Caco-2 (cell line): Measurements from ENCODE around the gene PSORS1C1. TPM values are rescaled to one million over a fixed set of nuclear protein-coding genes. Genes with fewer than 3 reads are reported as not detected.

Experiments
- BruUV-seq: library from RNA; stranded (reverse); fragments of 400-500 nt; replicated peaks from 2 replicates; lab custom pipeline; 2021; lab: Mats Ljungman, UMichigan
- CTCF ChIA-PET: fragments of 300-600 bp; sonication (Branson Sonifier 250); formaldehyde crosslinking; loops from one replicate; lab custom pipeline; 2022; ENCODE audit warnings: antibody characterized with exemption; lab: Charles Lee
- POLR2A ChIA-PET: fragments of 300-600 bp; sonication (Branson Sonifier 250); formaldehyde crosslinking; loops from one replicate; lab custom pipeline; 2022; ENCODE audit warnings: antibody characterized with exemption; lab: Charles Lee
- DNase-seq, 2 experiments: peaks; one replicate each; pipeline versions ENCODE4 v3.0.0 to v3.0.0-alpha.2; 2020 to 2022
- H3K27me3 ChIP-seq: replicated peaks from 2 replicates; pipeline ENCODE4 v1.6.0; 2011; ENCODE audit warnings: low read length; ENCODE audit not compliant: control insufficient read depth, insufficient read depth
- H3K36me3 ChIP-seq: 2 replicates; pipeline ENCODE4 v1.5.1; 2011; ENCODE audit warnings: low read length; ENCODE audit not compliant: control insufficient read depth, insufficient read depth
- H3K4me1 ChIP-seq: fragments of 250-450 bp; sonication (Bioruptor Pico); 2 replicates; pipeline ENCODE4 v1.5.1; 2020; ENCODE audit warnings: mild to moderate bottlenecking
- H3K4me3 ChIP-seq: 2 replicates; pipeline ENCODE4 v1.5.1; 2011; ENCODE audit warnings: low read depth, mild to moderate bottlenecking, control low read depth, low read length
- H3K9me3 ChIP-seq: fragments of 250-450 bp; sonication (Bioruptor Pico); 2 replicates; pipeline ENCODE4 v1.5.1; 2020; ENCODE audit warnings: mild to moderate bottlenecking, moderate library complexity
- H3K27ac Mint-ChIP-seq: one replicate; pipeline ENCODE4 v1.8.0; 2022; ENCODE audit warnings: mixed read lengths; ENCODE audit not compliant: unreplicated experiment
- H3K27me3 Mint-ChIP-seq: one replicate; pipeline ENCODE4 v1.8.0; 2022; ENCODE audit warnings: mixed read lengths; ENCODE audit not compliant: insufficient read depth, unreplicated experiment
- H3K36me3 Mint-ChIP-seq: one replicate; pipeline ENCODE4 v1.8.0; 2022; ENCODE audit warnings: mild to moderate bottlenecking, mixed read lengths; ENCODE audit not compliant: insufficient read depth, unreplicated experiment
- H3K4me1 Mint-ChIP-seq: one replicate; pipeline ENCODE4 v1.8.0; 2022; ENCODE audit warnings: low read depth, mixed read lengths; ENCODE audit not compliant: unreplicated experiment
- H3K4me3 Mint-ChIP-seq: one replicate; pipeline ENCODE4 v1.8.0; 2022; ENCODE audit warnings: mild to moderate bottlenecking, moderate library complexity, mixed read lengths; ENCODE audit not compliant: unreplicated experiment
- H3K9me3 Mint-ChIP-seq: one replicate; pipeline ENCODE4 v1.8.0; 2022; ENCODE audit warnings: mixed read lengths; ENCODE audit not compliant: unreplicated experiment
- intact Hi-C: fragments of 100-400 bp; cut with micrococcal nuclease; formaldehyde crosslinking; loops from one replicate; pipeline ENCODE4 v1.10.0; 2022; ENCODE audit not compliant: unreplicated experiment
- total RNA-seq: library from RNA; stranded (reverse); gene quantifications from 2 replicates; pipeline ENCODE4 v1.2.3, GENCODE V29; 2022
- TF ChIP-seq, protein P1 (sequence below), 2 experiments: fragments of 200-600 bp in 1 of 2; IDR thresholded peaks; 1 replicate in 1 of 2; 2 replicates in 1 of 2; pipeline versions ENCODE4 v1.5.1 to v1.8.0; 2011 to 2022; ENCODE audit warnings: antibody characterized with exemption in 1 of 2, control low read depth in 1 of 2, inconsistent platforms in 1 of 2, low read depth in 1 of 2, low read length in 1 of 2, mild to moderate bottlenecking in 1 of 2, moderate library complexity in 1 of 2; ENCODE audit not compliant: insufficient read depth in 1 of 2, severe bottlenecking in 1 of 2, unreplicated experiment in 1 of 2

Gene PSORS1C1
- total RNA-seq, 1 experiment from 2014 or later = 0.75 TPM

GRCh38 chr6:31068669-31069340, 45.8 kb upstream of the PSORS1C1 start:
- POLR2A ChIA-PET = no interaction called here
- Mint-ChIP-seq H3K4me1 (no peaks in the 10 kb centered on the region), H3K9me3 (no peaks in the 10 kb centered on the region), H3K36me3 (no peaks in the 10 kb centered on the region), H3K27me3 (no peaks in the 10 kb centered on the region), H3K4me3 (no peak overlapping the region), H3K27ac (no peak overlapping the region)
- Histone ChIP-seq H3K36me3 (no peaks in the 10 kb centered on the region), H3K4me1 (no peaks in the 10 kb centered on the region), H3K4me3 (no peak overlapping the region), H3K27me3 (no peaks in the 10 kb centered on the region), H3K9me3 (no peaks in the 10 kb centered on the region)
- CTCF ChIA-PET = interaction anchor here (0.6 to 2.7 kb wide), 3 partner anchors 18 to 152 kb away, joined by 3 to 54 read pairs (median 43); no protein-coding TSS in a partner anchor
- peak; percentile 61 to 78 for DNase-seq
- TF ChIP-seq, protein P1, sequence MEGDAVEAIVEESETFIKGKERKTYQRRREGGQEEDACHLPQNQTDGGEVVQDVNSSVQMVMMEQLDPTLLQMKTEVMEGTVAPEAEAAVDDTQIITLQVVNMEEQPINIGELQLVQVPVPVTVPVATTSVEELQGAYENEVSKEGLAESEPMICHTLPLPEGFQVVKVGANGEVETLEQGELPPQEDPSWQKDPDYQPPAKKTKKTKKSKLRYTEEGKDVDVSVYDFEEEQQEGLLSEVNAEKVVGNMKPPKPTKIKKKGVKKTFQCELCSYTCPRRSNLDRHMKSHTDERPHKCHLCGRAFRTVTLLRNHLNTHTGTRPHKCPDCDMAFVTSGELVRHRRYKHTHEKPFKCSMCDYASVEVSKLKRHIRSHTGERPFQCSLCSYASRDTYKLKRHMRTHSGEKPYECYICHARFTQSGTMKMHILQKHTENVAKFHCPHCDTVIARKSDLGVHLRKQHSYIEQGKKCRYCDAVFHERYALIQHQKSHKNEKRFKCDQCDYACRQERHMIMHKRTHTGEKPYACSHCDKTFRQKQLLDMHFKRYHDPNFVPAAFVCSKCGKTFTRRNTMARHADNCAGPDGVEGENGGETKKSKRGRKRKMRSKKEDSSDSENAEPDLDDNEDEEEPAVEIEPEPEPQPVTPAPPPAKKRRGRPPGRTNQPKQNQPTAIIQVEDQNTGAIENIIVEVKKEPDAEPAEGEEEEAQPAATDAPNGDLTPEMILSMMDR (IDR thresholded peaks at IDR 0.05; ENCODE audit: insufficient read depth in 1 of 2, low read depth in 1 of 2, low read length in 1 of 2, severe bottlenecking in 1 of 2, unreplicated experiment in 1 of 2) = peak; percentile 68 to 84
- BruUV-seq = no TSS peak
- intact Hi-C loops = no loop called here

DNA sequence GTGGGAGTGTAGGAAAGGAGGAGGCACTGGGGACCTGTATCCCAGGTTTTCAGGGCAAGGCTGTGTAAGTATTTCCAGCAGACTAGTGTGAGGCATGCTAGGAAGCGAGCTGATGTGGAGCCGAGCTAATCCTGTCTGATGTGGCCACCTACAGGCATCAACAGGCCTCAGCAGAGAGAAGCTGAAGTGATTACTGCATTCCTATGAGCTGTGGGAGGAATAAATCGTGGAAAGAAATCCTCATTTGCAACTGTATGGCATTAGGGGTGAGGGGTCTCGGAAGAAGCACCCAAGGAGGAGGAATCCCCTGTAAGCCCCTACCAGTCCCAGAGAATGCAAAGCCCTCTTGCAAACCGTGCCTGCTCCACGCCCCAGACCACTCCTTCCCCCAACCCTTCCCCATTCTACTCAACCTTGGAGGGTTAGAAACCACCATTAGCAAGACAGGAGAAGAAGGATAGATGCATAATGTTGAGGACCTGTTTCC, 43.8 kb upstream of the PSORS1C1 start:
- Mint-ChIP-seq H3K27me3 (no peaks in the 10 kb centered on the region), H3K27ac (no peak overlapping the region), H3K4me3 (no peak overlapping the region), H3K9me3 (no peaks in the 10 kb centered on the region), H3K36me3 (no peaks in the 10 kb centered on the region), H3K4me1 (no peaks in the 10 kb centered on the region)
- BruUV-seq = no TSS peak
- DNase-seq = peak; percentile 62 to 72
- H3K4me3 ChIP-seq = no peak overlapping the region
- no peaks in the 10 kb centered on the region for H3K27me3 ChIP-seq
- intact Hi-C loops = loop anchor here (1.0 kb wide), 2 partner anchors 155 to 242 kb away; no protein-coding TSS in a partner anchor
- TF ChIP-seq, protein P1 (IDR thresholded peaks at IDR 0.05; ENCODE audit: insufficient read depth in 1 of 2, low read depth in 1 of 2, low read length in 1 of 2, severe bottlenecking in 1 of 2, unreplicated experiment in 1 of 2) = peak; percentile 62 to 64
- H3K36me3 ChIP-seq = no peaks in the 10 kb centered on the region
- no peaks in the 10 kb centered on the region for H3K4me1 ChIP-seq
- no peaks in the 10 kb centered on the region for H3K9me3 ChIP-seq
- CTCF ChIA-PET = interaction anchor here (0.5 to 2.7 kb wide), 30 partner anchors 9 to 392 kb away, joined by 3 to 54 read pairs (median 4); partner anchors contain the start of genes DDR1, GTF2H4, PSORS1C1 and VARS2
- POLR2A ChIA-PET = interaction anchor here (0.6 to 0.7 kb wide), 2 partner anchors 157 to 587 kb away, joined by 3 to 4 read pairs; partner anchors contain the start of gene VARS2

- Mint-ChIP-seq H3K4me1 (no peaks in the 10 kb centered on the region), H3K36me3 (no peaks in the 10 kb centered on the region), H3K9me3 (no peaks in the 10 kb centered on the region), H3K4me3 (no peak overlapping the region), H3K27ac (no peak overlapping the region), H3K27me3 (no peaks in the 10 kb centered on the region)
- no peak overlapping the region for H3K4me3 ChIP-seq
- H3K27me3 ChIP-seq = no peaks in the 10 kb centered on the region
- BruUV-seq = no TSS peak
- intact Hi-C loops = no loop called here
- no peaks in the 10 kb centered on the region for H3K9me3 ChIP-seq
- DNase-seq = no peak
- ChIA-PET POLR2A (no interaction called here), CTCF (no interaction called here)
- H3K36me3 ChIP-seq = no peaks in the 10 kb centered on the region
- no peaks in the 10 kb centered on the region for H3K4me1 ChIP-seq
- TF ChIP-seq, protein P1 (IDR thresholded peaks at IDR 0.05; ENCODE audit: insufficient read depth in 1 of 2, low read depth in 1 of 2, low read length in 1 of 2, severe bottlenecking in 1 of 2, unreplicated experiment in 1 of 2) = no peak
Observed at GRCh38 chr6:31074401-31074800, 40.2 kb upstream of the PSORS1C1 start.
